DND-41 (cell line): ENCODE measurements around the gene SGK1.
A peak's percentile ranks its signal among the peaks of the same experiment; 100 is the strongest.
"Not testable (repeated sequence)": the region's sequence is repeated elsewhere in the genome, so short reads cannot be mapped to it uniquely, and the experiment has no call there.

Experiments used
- ATAC-seq: fragments of 200-7000 bp; cut with Tn5 transposase; 3 replicates; pipeline ENCODE4 v1.9.1; 2021; ENCODE audit warnings: low read depth; ENCODE audit not compliant: insufficient read depth
- DNase-seq: peaks from one replicate; pipeline ENCODE4 v3.0.0-alpha.2; 2020
- H2AFZ ChIP-seq: 2 replicates; pipeline ENCODE4 v1.6.0; 2012; ENCODE audit warnings: low read depth, low read length
- H3K27ac ChIP-seq: 2 replicates; pipeline ENCODE4 v1.5.1; 2012; ENCODE audit warnings: low read length, inconsistent platforms
- H3K27me3 ChIP-seq: fragments of 200-600 bp; sonication (generic); 2 replicates; pipeline ENCODE4 v1.6.0; 2012; ENCODE audit warnings: low read length, mild to moderate bottlenecking, inconsistent platforms; ENCODE audit not compliant: insufficient read depth, poor library complexity
- H3K36me3 ChIP-seq: 2 replicates; pipeline ENCODE4 v1.5.1; 2012; ENCODE audit warnings: low read length, inconsistent platforms; ENCODE audit not compliant: insufficient read depth
- H3K4me1 ChIP-seq: 2 replicates; pipeline ENCODE4 v1.5.1; 2012; ENCODE audit warnings: mild to moderate bottlenecking, low read length; ENCODE audit not compliant: insufficient read depth
- H3K4me2 ChIP-seq: 2 replicates; pipeline ENCODE4 v1.6.0; 2012; ENCODE audit warnings: mild to moderate bottlenecking, moderate library complexity, low read length, inconsistent platforms; ENCODE audit not compliant: insufficient read depth
- H3K4me3 ChIP-seq, 2 experiments: fragments of 200-600 bp in 1 of 2; shearing (Covaris generic) in 1 of 2; 2 replicates each; pipeline ENCODE4 v1.5.1; 2012 to 2016; ENCODE audit warnings: inconsistent platforms in 2 of 2, low read length in 2 of 2, mild to moderate bottlenecking in 2 of 2, low read depth in 1 of 2, moderate library complexity in 1 of 2
- H3K79me2 ChIP-seq: 2 replicates; pipeline ENCODE4 v1.6.0; 2012; ENCODE audit warnings: low read length, inconsistent platforms; ENCODE audit not compliant: insufficient read depth
- H3K9ac ChIP-seq: 2 replicates; pipeline ENCODE4 v1.6.0; 2012; ENCODE audit warnings: low read depth, mild to moderate bottlenecking, inconsistent platforms, low read length, moderate library complexity
- H3K9me3 ChIP-seq: 2 replicates; pipeline ENCODE4 v1.5.1; 2012; ENCODE audit warnings: low read length, moderate library complexity, mild to moderate bottlenecking, inconsistent platforms; ENCODE audit not compliant: insufficient read depth, severe bottlenecking
- H4K20me1 ChIP-seq: 2 replicates; pipeline ENCODE4 v1.6.0; 2012; ENCODE audit warnings: low read length; ENCODE audit not compliant: insufficient read depth
- CTCF ChIP-seq: IDR thresholded peaks from 2 replicates; pipeline ENCODE4 v1.5.1; 2012; ENCODE audit warnings: borderline replicate concordance, low read length, moderate library complexity, mild to moderate bottlenecking; ENCODE audit not compliant: poor library complexity, severe bottlenecking; ENCODE audit errors: extremely low read depth
- EZH2 ChIP-seq: IDR thresholded peaks from 3 replicates; pipeline ENCODE4 v1.6.1; 2012; ENCODE audit warnings: borderline replicate concordance, low read depth, mild to moderate bottlenecking, moderate library complexity, low read length, inconsistent platforms; ENCODE audit not compliant: severe bottlenecking

SGK1 gene

GRCh38 chr6:134328138-134328537 lies 10.2 kb upstream of the SGK1 start:
- ATAC-seq (no peak), DNase-seq (no peak)
- no peak overlapping the region for H3K4me2 ChIP-seq
- no peak overlapping the region for H3K4me3 ChIP-seq
- H3K9ac ChIP-seq, result no peak overlapping the region
- H3K27ac ChIP-seq, result no peak overlapping the region
- H3K9me3 ChIP-seq, result no peaks in the 10 kb centered on the region
- no peaks in the 10 kb centered on the region for H3K36me3 ChIP-seq
- H3K4me1 ChIP-seq, result peaks cover 22% of the 10 kb centered on the region
- H2AFZ ChIP-seq, result no peak overlapping the region
- TF ChIP-seq EZH2 (no peak), CTCF (peak; percentile 17)
- H3K79me2 ChIP-seq, result no peaks in the 10 kb centered on the region
- no peaks in the 10 kb centered on the region for H4K20me1 ChIP-seq
- H3K27me3 ChIP-seq, result no peaks in the 10 kb centered on the region

- not testable (repeated sequence) for H3K27me3 ChIP-seq, H3K4me2 ChIP-seq, H4K20me1 ChIP-seq, H3K4me3 ChIP-seq, DNase-seq, H3K79me2 ChIP-seq, ATAC-seq, H3K36me3 ChIP-seq, H3K9ac ChIP-seq, H3K4me1 ChIP-seq, H3K27ac ChIP-seq, H2AFZ ChIP-seq, H3K9me3 ChIP-seq
Observed at GRCh38 chr6:134326192-134326591, 8.3 kb upstream of the SGK1 start.

GRCh38 chr6:134324766-134325165 lies 6.9 kb upstream of the SGK1 start:
- Histone ChIP-seq H2AFZ (no peak overlapping the region), H3K27me3 (no peaks in the 10 kb centered on the region), H3K4me1 (no peaks in the 10 kb centered on the region), H3K36me3 (no peaks in the 10 kb centered on the region), H3K4me2 (no peak overlapping the region), H3K4me3 (no peak overlapping the region), H3K27ac (no peak overlapping the region), H3K79me2 (no peaks in the 10 kb centered on the region), H3K9ac (no peak overlapping the region), H3K9me3 (no peaks in the 10 kb centered on the region), H4K20me1 (no peaks in the 10 kb centered on the region)
- DNase-seq (no peak), ATAC-seq (no peak)
- no peak for TF ChIP-seq CTCF
- TF ChIP-seq EZH2, result no peak

- Histone ChIP-seq H3K4me1 (no peaks in the 10 kb centered on the region), H3K4me3 (no peak overlapping the region), H3K79me2 (no peaks in the 10 kb centered on the region), H3K36me3 (no peaks in the 10 kb centered on the region), H2AFZ (no peak overlapping the region), H3K4me2 (no peak overlapping the region), H3K27me3 (no peaks in the 10 kb centered on the region), H3K9ac (no peak overlapping the region), H3K9me3 (no peaks in the 10 kb centered on the region), H4K20me1 (no peaks in the 10 kb centered on the region), H3K27ac (no peak overlapping the region)
- TF ChIP-seq EZH2 (no peak), CTCF (no peak)
- DNase-seq, result no peak
- no peak for ATAC-seq
Observed at GRCh38 chr6:134324141-134324540, 6.2 kb upstream of the SGK1 start.
